Aorta (tissue), 5 donors: Measurements from ENCODE around the gene FUZ. TPM values are rescaled to one million over a fixed set of nuclear protein-coding genes. Genes with fewer than 3 reads are reported as not detected.
"Not testable (repeated sequence)": the region's sequence is repeated elsewhere in the genome, so short reads cannot be mapped to it uniquely, and the experiment has no call there.

Source experiments
- ATAC-seq: fragments of 200-7000 bp; cut with Tn5 transposase; one replicate; pipeline ENCODE4 v1.9.1; 2022; ENCODE audit warnings: moderate library complexity; ENCODE audit not compliant: low FRiP score
- DNase-seq, 2 donors: peaks; one replicate each; pipeline ENCODE4 v3.0.0-alpha.2; 2020
- H3K27ac ChIP-seq, 2 donors: one replicate each; pipeline ENCODE4 v1.5.1; 2013; ENCODE audit warnings: low read length in 2 of 2, mild to moderate bottlenecking in 2 of 2, moderate library complexity in 2 of 2, control low read depth in 1 of 2, inconsistent platforms in 1 of 2, low read depth in 1 of 2
- H3K27me3 ChIP-seq, 2 donors: one replicate each; pipeline ENCODE4 v1.6.1; 2013; ENCODE audit warnings: control low read depth in 1 of 2, low read length in 1 of 2, mild to moderate bottlenecking in 1 of 2, moderate library complexity in 1 of 2; ENCODE audit not compliant: insufficient read depth in 2 of 2, control insufficient read depth in 1 of 2
- H3K36me3 ChIP-seq, 2 donors: one replicate each; pipeline ENCODE4 v1.6.1; 2013; ENCODE audit warnings: control low read depth in 1 of 2, low read length in 1 of 2, mild to moderate bottlenecking in 1 of 2; ENCODE audit not compliant: insufficient read depth in 2 of 2, control insufficient read depth in 1 of 2
- H3K4me1 ChIP-seq, 2 donors: one replicate each; pipeline ENCODE4 v1.6.1; 2013; ENCODE audit warnings: low read length in 2 of 2, control low read depth in 1 of 2, mild to moderate bottlenecking in 1 of 2, moderate library complexity in 1 of 2; ENCODE audit not compliant: insufficient read depth in 2 of 2, control insufficient read depth in 1 of 2
- H3K4me3 ChIP-seq, 2 donors: one replicate each; pipeline ENCODE4 v1.5.1; 2013; ENCODE audit warnings: low read length in 2 of 2, control low read depth in 1 of 2, mild to moderate bottlenecking in 1 of 2
- H3K9me3 ChIP-seq: one replicate; pipeline ENCODE4 v1.6.1; 2013; ENCODE audit warnings: mild to moderate bottlenecking, low read length; ENCODE audit not compliant: control insufficient read depth
- WGBS, 2 donors: extraction: QIAGEN DNeasy Blood & Tissue Kit; methylation state at CpG; one replicate each; pipeline ENCODE4 v1.1.7; 2013; 5-methylcytosine and 5-hydroxymethylcytosine counted together
- intact Hi-C, 2 donors: fragments of 100-400 bp; cut with DNase I; formaldehyde crosslinking; loops; one replicate each; pipeline versions ENCODE4 v1.14.2 to v1.15.0; 2022
- polyA plus RNA-seq, 2 donors: library from polyadenylated mRNA; stranded (reverse); fragments of 200-250 nt; gene quantifications; one replicate each; pipeline ENCODE4 v1.2.3, GENCODE V29; 2013
- total RNA-seq, 2 donors: library from RNA; stranded (reverse); fragmentation: NEBNext Ultra II Directional; extraction: Animal tissue kit (Norgen Biotek cat#: 25700); gene quantifications; one replicate each; pipeline ENCODE4 v1.2.1, GENCODE V29; 2021
- donor health status: healthy with polysubstance abuse.
- donor health status: Bipolar disorder and iron deficiency.
- donor health status: DM: no; HTN: no; CAD: no.
- donor health status: DM: no; HTN: no; CAD: no.
- donor health status: DM: yes; HTN: yes; CAD: no.

Gene FUZ
- total and polyA plus RNA-seq, 4 donors, result 9.3 to 27.8 (median 14.8) TPM

DNA sequence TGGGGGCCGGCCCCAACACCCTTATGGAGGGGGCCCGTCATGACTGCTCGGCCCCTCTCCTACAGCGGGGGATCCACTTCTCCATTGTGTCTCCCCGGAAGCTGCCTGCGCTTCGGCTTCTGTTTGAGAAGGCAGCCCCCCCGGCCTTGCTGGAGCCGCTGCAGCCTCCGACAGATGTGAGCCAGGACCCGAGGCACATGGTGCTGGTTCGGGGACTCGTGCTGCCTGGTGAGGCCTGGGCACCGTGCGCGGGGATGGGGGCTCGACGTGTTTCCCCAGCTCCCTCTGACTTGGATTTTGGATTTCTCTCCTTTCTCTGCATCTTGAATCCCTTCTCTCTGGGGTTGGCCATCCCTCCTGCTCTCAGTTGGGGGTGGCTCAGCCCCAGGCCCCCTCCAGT, 16.6 kb upstream of the FUZ start:
- Histone ChIP-seq H3K4me3 (no peak overlapping the region), H3K27ac (no peak overlapping the region), H3K9me3 (no peaks in the 10 kb centered on the region), H3K27me3 (no peaks in the 10 kb centered on the region), H3K36me3 (no peaks in the 10 kb centered on the region), H3K4me1 (no peaks in the 10 kb centered on the region)
- 94 to 95% methylated on average over 13 to 18 of the region's 18 CpGs for WGBS, 2 donors
- intact Hi-C loops, result no loop called here
- no peak for ATAC-seq
- DNase-seq, result no peak

DNA sequence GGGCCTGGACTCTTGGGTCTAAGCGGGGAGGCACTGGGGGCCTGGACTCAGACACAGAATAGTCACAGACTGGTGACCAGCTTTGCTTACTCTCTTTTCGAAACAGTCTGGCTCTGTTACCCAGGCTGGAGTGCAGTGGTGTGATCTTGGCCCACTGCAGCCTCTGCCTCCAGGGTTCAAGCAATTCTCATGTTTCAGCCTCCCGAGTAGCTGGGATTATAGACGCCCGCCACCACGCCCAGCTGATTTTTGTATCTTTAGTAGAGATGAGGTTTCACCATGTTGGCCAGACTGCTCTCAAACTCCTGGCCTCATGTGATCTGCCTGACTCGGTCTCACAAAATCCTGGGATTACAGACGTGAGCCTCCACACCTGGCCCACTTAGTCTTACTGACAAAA, 16.1 kb upstream of the FUZ start:
- Histone ChIP-seq H3K4me3 (no peak overlapping the region), H3K9me3 (no peaks in the 10 kb centered on the region), H3K4me1 (no peaks in the 10 kb centered on the region), H3K27ac (no peak overlapping the region), H3K27me3 (no peaks in the 10 kb centered on the region), H3K36me3 (no peaks in the 10 kb centered on the region)
- 90 to 91% methylated on average over 8 of the region's 8 CpGs for WGBS, 2 donors
- intact Hi-C loops, result no loop called here
- ATAC-seq (no peak), DNase-seq (no peak)

DNA sequence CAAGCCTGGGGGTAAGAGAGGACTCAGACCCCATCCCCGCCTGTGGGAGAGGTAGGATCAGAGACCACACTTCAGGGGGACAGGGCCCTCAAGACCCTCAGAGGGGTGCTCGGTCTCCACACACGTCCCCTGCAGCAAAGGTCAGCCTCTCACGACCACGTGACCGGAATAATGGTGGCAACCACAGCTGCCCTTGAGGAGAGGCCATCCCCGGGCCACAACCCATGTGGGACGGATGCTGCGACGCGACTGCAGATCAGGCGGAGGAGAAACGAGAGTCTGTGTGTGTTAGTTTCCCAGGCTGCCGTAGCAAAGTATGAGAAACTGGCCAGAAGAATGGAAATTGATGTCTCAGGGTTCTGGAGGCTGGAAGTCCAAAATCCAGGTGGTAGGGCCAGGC, 13.9 kb upstream of the FUZ start:
- Histone ChIP-seq H3K27me3 (no peaks in the 10 kb centered on the region), H3K9me3 (no peaks in the 10 kb centered on the region), H3K36me3 (no peaks in the 10 kb centered on the region), H3K27ac (no peak overlapping the region), H3K4me1 (no peaks in the 10 kb centered on the region), H3K4me3 (no peak overlapping the region)
- intact Hi-C loops, result no loop called here
- no peak for DNase-seq
- ATAC-seq, result no peak
- WGBS, 2 donors, result 90% methylated on average over 14 of the region's 14 CpGs

DNA sequence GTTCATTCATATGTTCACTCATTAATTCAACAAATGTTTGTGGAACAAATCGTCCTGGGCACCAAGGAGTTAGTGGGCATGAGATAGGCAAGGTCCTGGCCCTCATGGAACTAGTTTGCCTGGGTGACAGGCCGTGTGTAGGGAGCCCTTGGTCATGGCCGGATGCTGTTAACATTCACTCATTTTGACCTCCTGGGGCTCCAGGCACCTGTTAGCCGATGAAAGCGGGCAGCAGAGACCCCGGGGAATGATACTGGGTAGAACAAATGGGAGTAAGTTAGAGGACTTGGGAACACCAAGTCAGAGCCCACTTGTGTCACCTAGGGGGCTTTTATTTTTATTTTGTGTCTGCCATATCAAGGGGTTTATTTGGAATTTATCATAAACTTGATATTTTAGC, 11.6 kb upstream of the FUZ start:
- no peaks in the 10 kb centered on the region for H3K27me3 ChIP-seq
- ATAC-seq (no peak), DNase-seq (no peak)
- WGBS, 2 donors, result 85 to 89% methylated on average over 6 of the region's 6 CpGs
- intact Hi-C loops, result no loop called here
- H3K4me3 ChIP-seq, result no peak overlapping the region
- no peaks in the 10 kb centered on the region for H3K36me3 ChIP-seq
- no peaks in the 10 kb centered on the region for H3K9me3 ChIP-seq
- no peaks in the 10 kb centered on the region for H3K4me1 ChIP-seq
- no peak overlapping the region for H3K27ac ChIP-seq

DNA sequence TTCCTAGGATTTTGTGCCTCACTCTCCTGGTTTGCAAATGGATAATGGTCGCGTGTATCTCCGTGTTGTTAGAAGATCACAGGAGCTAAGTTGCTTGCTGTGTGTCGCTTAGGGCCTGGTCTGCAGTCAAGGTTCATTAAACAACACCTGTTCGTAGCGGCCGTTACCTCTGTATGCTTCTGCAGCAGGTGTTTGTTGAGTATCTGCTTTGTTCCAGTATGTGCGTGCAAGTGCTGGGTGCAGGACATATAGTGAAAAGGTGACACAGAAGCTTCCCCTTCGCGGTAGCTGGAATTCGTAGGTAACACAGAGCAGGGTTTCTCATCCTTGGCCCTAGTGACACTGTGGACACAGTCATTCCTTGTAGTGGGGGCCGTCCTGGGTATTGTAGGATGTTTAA, 10.4 kb upstream of the FUZ start:
- ATAC-seq, result no peak
- no peaks in the 10 kb centered on the region for H3K27me3 ChIP-seq
- H3K27ac ChIP-seq, result no peak overlapping the region
- intact Hi-C loops, result no loop called here
- no peaks in the 10 kb centered on the region for H3K4me1 ChIP-seq
- no peaks in the 10 kb centered on the region for H3K36me3 ChIP-seq
- no peak overlapping the region for H3K4me3 ChIP-seq
- no peaks in the 10 kb centered on the region for H3K9me3 ChIP-seq
- WGBS, 2 donors, result 92 to 94% methylated on average over 12 of the region's 12 CpGs
- DNase-seq, result no peak

DNA sequence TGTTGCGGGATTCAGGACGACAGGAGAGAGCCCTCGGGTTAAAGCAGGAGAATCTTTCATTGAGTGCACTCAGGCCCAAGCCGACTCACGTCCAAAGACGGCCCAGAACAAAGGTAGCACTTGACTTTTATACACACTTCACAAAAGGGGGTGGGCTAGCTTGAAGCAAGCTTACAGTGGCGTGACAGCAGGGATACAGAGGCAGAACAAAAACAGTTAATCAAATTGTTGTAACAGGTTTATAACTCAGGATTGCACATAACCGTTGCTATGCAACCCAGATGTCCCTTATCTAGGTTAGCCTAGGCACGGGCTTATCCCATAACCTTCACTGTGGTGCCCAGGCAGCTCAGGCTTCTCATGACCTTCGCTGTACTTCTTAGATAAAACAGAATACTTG, 7.0 kb upstream of the FUZ start:
- WGBS, 2 donors, result 74 to 79% methylated on average over 10 of the region's 10 CpGs
- ATAC-seq (no peak), DNase-seq (no peak)
- Histone ChIP-seq H3K36me3 (no peaks in the 10 kb centered on the region), H3K27ac (no peak overlapping the region), H3K27me3 (no peaks in the 10 kb centered on the region), H3K4me1 (no peaks in the 10 kb centered on the region), H3K4me3 (no peak overlapping the region), H3K9me3 (no peaks in the 10 kb centered on the region)
- intact Hi-C loops, result no loop called here

- not testable (repeated sequence) for H3K4me3 ChIP-seq, H3K4me1 ChIP-seq, DNase-seq, ATAC-seq, H3K36me3 ChIP-seq, H3K9me3 ChIP-seq, H3K27ac ChIP-seq, H3K27me3 ChIP-seq
- 73 to 80% methylated on average over 7 of the region's 7 CpGs for WGBS, 2 donors
- intact Hi-C loops, result loop anchor here (2.0 to 5.0 kb wide), 2 partner anchors 31 to 33 kb away; partner anchors contain the start of gene PTOV1 (in 2 of the 2)
Observed at GRCh38 chr19:49819452-49820115, 6.5 kb upstream of the FUZ start.

DNA sequence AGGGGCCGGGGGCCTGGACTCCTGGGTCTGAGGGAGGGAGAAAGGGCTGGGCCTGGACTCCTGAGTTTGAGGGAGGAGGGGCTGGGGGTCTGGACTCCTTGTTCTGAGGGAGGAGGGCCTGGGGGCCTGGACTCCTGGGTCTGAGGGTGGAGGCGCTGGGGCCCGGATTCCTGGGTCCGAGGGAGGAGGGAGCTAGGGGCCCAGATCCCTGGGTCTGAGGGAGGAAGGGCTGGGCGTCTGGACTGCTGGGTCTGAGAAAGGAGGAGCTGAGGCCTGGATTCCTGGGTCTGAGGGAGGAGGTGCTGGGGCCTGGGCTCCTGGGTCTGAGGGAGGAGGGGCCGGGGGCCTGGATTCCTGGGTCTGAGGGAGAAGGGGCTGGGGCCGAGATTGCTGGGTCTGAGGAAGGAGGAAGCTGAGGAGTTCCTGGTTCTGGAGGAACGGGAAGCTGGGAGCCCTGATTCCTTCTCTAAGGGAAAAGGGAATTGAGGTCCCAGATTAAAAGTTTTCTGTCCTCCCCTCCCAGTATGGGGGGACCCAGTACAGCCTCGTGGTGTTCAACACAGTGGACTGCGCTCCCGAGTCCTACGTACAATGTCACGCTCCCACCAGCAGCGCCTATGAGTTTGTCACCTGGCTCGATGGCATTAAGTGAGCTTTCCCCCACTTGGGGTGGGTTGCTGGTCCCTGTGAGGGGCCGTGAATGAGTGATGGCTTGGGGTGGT, 5.7 kb upstream of the FUZ start:
- Histone ChIP-seq H3K9me3 (no peaks in the 10 kb centered on the region), H3K27ac (no peak overlapping the region), H3K27me3 (no peaks in the 10 kb centered on the region), H3K4me1 (no peaks in the 10 kb centered on the region), H3K36me3 (no peaks in the 10 kb centered on the region), H3K4me3 (peak overlapping the region; percentile 1 to 76)
- 24 to 27% methylated on average over 16 of the region's 16 CpGs for WGBS, 2 donors
- ATAC-seq, result no peak
- intact Hi-C loops, result loop anchor here (2.0 to 5.0 kb wide), 2 partner anchors 32 to 33 kb away; partner anchors contain the start of gene PTOV1 (in 2 of the 2)
- DNase-seq, result no peak
